DND-41 (cell line): ENCODE results near the gene DCTN1.

Experiments used
- EZH2 ChIP-seq: IDR thresholded peaks from 3 replicates; pipeline ENCODE4 v1.6.1; 2012; ENCODE audit warnings: borderline replicate concordance, low read depth, mild to moderate bottlenecking, moderate library complexity, low read length, inconsistent platforms; ENCODE audit not compliant: severe bottlenecking
- TF ChIP-seq, protein P1 (sequence below): IDR thresholded peaks from 2 replicates; pipeline ENCODE4 v1.5.1; 2012; ENCODE audit warnings: borderline replicate concordance, low read length, moderate library complexity, mild to moderate bottlenecking; ENCODE audit not compliant: poor library complexity, severe bottlenecking; ENCODE audit errors: extremely low read depth

DNA sequence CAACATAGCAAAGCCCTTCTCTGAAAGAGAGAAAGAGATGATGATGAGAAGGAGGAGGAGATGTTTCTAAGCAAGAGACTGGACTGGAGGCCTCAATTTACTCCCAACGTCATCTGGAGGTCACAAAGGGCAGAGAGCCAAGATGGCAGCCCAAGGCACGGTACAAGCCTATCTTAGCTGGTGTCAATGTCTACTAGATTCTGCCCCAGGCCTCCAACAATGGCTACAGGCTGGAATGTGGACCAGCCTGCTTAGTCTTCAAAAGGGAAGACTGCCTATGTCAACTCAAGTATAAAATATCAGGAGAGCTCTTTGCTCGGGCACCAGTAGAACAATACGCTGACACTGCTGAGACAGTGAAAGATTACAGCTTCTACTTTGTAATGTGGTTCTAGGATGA is 30.2 kb downstream of the DCTN1 start:
- TF ChIP-seq, protein P1, sequence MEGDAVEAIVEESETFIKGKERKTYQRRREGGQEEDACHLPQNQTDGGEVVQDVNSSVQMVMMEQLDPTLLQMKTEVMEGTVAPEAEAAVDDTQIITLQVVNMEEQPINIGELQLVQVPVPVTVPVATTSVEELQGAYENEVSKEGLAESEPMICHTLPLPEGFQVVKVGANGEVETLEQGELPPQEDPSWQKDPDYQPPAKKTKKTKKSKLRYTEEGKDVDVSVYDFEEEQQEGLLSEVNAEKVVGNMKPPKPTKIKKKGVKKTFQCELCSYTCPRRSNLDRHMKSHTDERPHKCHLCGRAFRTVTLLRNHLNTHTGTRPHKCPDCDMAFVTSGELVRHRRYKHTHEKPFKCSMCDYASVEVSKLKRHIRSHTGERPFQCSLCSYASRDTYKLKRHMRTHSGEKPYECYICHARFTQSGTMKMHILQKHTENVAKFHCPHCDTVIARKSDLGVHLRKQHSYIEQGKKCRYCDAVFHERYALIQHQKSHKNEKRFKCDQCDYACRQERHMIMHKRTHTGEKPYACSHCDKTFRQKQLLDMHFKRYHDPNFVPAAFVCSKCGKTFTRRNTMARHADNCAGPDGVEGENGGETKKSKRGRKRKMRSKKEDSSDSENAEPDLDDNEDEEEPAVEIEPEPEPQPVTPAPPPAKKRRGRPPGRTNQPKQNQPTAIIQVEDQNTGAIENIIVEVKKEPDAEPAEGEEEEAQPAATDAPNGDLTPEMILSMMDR = no peak
- no peak for TF ChIP-seq EZH2
